Ascending aorta (tissue), 2 donors: ENCODE measurements around the gene ADGRV1. TPM values are rescaled to one million over a fixed set of nuclear protein-coding genes. Genes with fewer than 3 reads are reported as not detected.

Experiments used
- DNase-seq, 2 donors: peaks; one replicate each; pipeline ENCODE4 v3.0.0-alpha.2; 2019; ENCODE audit warnings: low spot score in 2 of 2
- H3K27ac ChIP-seq, 2 donors: fragments of 200-600 bp; sonication (generic); one replicate each; pipeline ENCODE4 v1.5.1; 2016 to 2017; ENCODE audit warnings: mild to moderate bottlenecking in 1 of 2
- H3K27me3 ChIP-seq: fragments of 200-600 bp; sonication (generic); one replicate; pipeline ENCODE4 v1.5.1; 2017
- H3K36me3 ChIP-seq, 2 donors: fragments of 200-600 bp; sonication (generic); one replicate each; pipeline ENCODE4 v1.5.1; 2016
- H3K4me1 ChIP-seq, 2 donors: fragments of 200-600 bp; sonication (generic); one replicate each; pipeline ENCODE4 v1.5.1; 2016 to 2017; ENCODE audit warnings: mild to moderate bottlenecking in 1 of 2
- H3K4me3 ChIP-seq, 2 donors: fragments of 200-600 bp; sonication (generic); one replicate each; pipeline ENCODE4 v1.5.1; 2016 to 2017; ENCODE audit warnings: mild to moderate bottlenecking in 1 of 2
- H3K9me3 ChIP-seq, 2 donors: fragments of 200-600 bp; sonication (generic); one replicate each; pipeline ENCODE4 v1.5.1; 2016
- intact Hi-C: fragments of 100-400 bp; cut with DNase I; formaldehyde crosslinking; loops from one replicate; pipeline ENCODE4 v1.15.1; 2023
- total RNA-seq: library from RNA; depleted of rRNA; stranded (reverse); fragments of >200 nt; gene quantifications from one replicate; pipeline ENCODE4 v1.1.0, GENCODE V29; 2016
- TF ChIP-seq, protein P1 (sequence below), 3 experiments: fragments of 200-600 bp in 2 of 3; fragments of 450-650 bp in 1 of 3; sonication (generic) in 2 of 3; IDR thresholded peaks; one replicate each; pipeline ENCODE4 v1.5.1; 2016 to 2019; ENCODE audit warnings: antibody characterized with exemption in 3 of 3, mild to moderate bottlenecking in 1 of 3, moderate library complexity in 1 of 3

The ADGRV1 gene
- total RNA-seq, 1 donor from 2014 or later: 6.9 TPM

DNA sequence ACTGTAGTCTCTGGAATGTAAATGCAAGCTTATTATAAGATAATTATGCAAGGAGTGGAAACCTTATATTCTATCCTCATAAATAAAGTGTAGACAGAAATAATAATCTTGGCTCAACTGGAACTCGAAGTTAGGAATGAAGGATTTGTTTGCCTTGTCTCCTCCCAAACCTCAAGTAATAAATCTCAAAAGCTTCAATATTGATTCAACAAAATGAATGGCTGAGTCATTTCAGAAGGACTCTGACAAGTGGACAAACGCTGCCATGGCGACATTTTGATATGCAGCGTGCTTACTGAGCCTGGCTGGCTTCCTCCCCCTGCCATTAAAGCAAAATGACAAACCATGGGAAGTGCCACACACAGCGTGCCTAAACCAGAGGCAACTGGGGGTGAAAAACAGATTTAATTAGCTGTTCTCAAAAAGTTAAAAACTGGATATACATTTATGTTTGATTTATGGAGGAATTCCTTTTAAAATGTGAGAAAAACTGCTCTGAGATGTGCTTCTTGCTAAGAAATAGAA lies 10.5 kb upstream of the ADGRV1 start:
- no peaks in the 10 kb centered on the region for H3K9me3 ChIP-seq
- no peak overlapping the region for H3K4me3 ChIP-seq
- DNase-seq: no peak
- H3K27ac ChIP-seq: no peak overlapping the region
- H3K4me1 ChIP-seq: no peaks in the 10 kb centered on the region
- TF ChIP-seq, protein P1, sequence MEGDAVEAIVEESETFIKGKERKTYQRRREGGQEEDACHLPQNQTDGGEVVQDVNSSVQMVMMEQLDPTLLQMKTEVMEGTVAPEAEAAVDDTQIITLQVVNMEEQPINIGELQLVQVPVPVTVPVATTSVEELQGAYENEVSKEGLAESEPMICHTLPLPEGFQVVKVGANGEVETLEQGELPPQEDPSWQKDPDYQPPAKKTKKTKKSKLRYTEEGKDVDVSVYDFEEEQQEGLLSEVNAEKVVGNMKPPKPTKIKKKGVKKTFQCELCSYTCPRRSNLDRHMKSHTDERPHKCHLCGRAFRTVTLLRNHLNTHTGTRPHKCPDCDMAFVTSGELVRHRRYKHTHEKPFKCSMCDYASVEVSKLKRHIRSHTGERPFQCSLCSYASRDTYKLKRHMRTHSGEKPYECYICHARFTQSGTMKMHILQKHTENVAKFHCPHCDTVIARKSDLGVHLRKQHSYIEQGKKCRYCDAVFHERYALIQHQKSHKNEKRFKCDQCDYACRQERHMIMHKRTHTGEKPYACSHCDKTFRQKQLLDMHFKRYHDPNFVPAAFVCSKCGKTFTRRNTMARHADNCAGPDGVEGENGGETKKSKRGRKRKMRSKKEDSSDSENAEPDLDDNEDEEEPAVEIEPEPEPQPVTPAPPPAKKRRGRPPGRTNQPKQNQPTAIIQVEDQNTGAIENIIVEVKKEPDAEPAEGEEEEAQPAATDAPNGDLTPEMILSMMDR (IDR thresholded peaks at IDR 0.05): no peak
- no peaks in the 10 kb centered on the region for H3K36me3 ChIP-seq
- intact Hi-C loops: no loop called here
- H3K27me3 ChIP-seq: no peaks in the 10 kb centered on the region

DNA sequence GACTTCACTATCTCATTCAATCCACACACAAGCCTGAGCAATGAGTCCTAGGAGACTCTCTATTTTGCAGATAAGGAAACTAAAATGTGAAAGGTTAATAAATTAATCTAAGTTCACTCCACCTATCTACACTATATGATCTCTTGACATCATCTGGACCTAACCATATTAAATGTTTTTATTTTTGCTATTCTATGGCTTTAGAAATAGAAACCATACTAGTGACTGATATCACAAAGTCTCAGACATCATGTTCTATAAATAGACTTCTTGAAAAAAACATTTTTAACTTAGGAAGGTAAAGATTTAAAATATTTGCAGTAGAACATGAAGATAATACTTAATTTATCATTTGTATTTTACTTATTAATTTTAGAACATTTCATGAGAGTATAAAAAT lies 9.4 kb upstream of the ADGRV1 start:
- no peaks in the 10 kb centered on the region for H3K9me3 ChIP-seq
- no peak for DNase-seq
- H3K4me1 ChIP-seq: no peaks in the 10 kb centered on the region
- H3K36me3 ChIP-seq: no peaks in the 10 kb centered on the region
- H3K27ac ChIP-seq: no peak overlapping the region
- intact Hi-C loops: no loop called here
- H3K27me3 ChIP-seq: no peaks in the 10 kb centered on the region
- TF ChIP-seq, protein P1 (IDR thresholded peaks at IDR 0.05): no peak
- no peak overlapping the region for H3K4me3 ChIP-seq

DNA sequence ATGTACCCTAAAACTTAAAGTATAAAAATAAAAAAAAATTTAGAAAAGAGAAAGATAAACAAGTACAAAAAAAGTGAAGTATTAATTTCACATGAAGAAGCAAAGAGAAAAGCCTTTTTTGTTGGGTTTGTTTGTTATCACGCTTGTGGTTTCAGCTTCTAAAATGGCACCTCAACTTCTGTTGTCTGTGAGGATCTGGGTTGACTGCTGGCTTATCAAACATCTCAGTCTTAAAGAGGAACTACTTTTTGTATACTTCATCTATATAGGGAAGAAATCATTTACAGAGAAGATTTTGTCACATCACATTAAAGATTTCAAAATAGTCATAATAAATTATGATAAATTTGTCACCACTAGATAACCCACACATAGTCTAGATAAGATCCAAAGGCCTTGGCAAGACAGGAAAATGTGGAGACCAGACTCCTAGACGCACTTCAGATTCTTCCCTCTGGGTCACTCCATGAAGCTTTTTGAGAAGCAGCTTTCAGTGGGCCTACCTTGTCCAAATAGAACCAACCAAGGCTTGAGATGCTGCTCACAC lies 8.8 kb upstream of the ADGRV1 start:
- no peaks in the 10 kb centered on the region for H3K27me3 ChIP-seq
- TF ChIP-seq, protein P1 (IDR thresholded peaks at IDR 0.05): no peak
- intact Hi-C loops: no loop called here
- H3K4me3 ChIP-seq: no peak overlapping the region
- no peaks in the 10 kb centered on the region for H3K36me3 ChIP-seq
- no peak overlapping the region for H3K27ac ChIP-seq
- H3K9me3 ChIP-seq: no peaks in the 10 kb centered on the region
- DNase-seq: no peak
- H3K4me1 ChIP-seq: no peaks in the 10 kb centered on the region

DNA sequence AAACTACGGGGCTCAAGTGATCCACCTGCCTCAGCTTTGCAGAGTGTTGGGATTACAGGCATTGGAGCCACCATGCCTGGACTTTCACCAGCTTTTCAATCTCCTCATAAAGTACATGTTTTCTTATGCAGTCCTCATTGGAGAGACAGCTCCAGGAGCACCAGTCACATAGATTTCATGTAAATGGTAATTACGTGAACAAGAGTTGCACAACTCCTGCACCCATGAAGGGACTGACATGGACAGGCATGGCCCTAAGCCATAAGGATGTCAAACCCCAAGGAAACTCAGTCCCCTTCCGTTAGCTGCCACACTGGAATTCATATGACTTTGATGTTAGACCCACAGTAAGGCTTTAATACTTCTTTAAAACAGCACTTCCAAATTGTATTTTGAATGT lies 7.6 kb upstream of the ADGRV1 start:
- DNase-seq: no peak
- intact Hi-C loops: no loop called here
- Histone ChIP-seq H3K4me1 (no peaks in the 10 kb centered on the region), H3K36me3 (no peaks in the 10 kb centered on the region), H3K9me3 (no peaks in the 10 kb centered on the region), H3K27me3 (no peaks in the 10 kb centered on the region), H3K4me3 (no peak overlapping the region), H3K27ac (no peak overlapping the region)
- TF ChIP-seq, protein P1 (IDR thresholded peaks at IDR 0.05): no peak

DNA sequence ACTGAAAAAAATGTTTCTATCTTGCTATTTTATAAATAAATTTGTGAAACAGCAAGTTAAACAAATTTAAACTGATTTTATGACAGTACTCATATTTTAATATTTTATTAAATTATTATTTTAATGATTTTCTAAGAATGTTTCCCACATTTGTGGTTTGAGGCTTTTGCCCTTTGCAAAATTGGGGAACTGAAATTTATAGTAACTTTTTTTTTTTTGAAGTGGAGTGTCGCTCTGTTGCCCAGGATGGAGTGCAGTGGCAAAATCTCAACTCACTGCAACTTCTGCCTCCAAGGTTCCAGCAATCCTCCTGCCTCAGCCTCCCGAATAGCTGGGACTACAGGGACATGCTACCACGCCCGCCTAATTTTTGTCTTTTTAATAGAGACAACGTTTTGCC lies 7.2 kb upstream of the ADGRV1 start:
- H3K36me3 ChIP-seq: no peaks in the 10 kb centered on the region
- H3K4me3 ChIP-seq: no peak overlapping the region
- TF ChIP-seq, protein P1 (IDR thresholded peaks at IDR 0.05): no peak
- no peaks in the 10 kb centered on the region for H3K4me1 ChIP-seq
- no peaks in the 10 kb centered on the region for H3K9me3 ChIP-seq
- intact Hi-C loops: no loop called here
- DNase-seq: no peak
- H3K27me3 ChIP-seq: no peaks in the 10 kb centered on the region
- H3K27ac ChIP-seq: no peak overlapping the region

DNA sequence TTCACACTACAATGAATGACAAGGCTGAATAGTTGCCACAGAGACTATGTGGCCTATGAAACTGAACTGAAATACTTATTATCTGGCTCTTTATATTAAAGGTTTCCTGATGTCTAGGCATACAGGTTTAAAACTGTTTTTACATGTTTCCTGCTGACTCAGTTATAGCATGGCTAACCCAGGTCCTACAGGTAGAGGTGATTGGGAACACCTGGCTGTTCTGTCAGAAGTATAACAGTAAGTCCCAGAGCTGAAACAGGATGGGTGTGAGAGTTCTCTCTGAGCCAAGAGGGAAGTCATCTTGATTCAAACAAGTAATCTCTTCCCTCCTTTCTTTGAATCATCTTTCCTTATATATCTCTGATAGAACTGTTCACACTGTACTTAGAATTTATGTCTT lies 4.9 kb upstream of the ADGRV1 start:
- Histone ChIP-seq H3K9me3 (no peaks in the 10 kb centered on the region), H3K36me3 (no peaks in the 10 kb centered on the region), H3K27ac (no peak overlapping the region), H3K4me1 (peaks cover 0 to 5% of the 10 kb centered on the region in 2 donors), H3K4me3 (no peak overlapping the region), H3K27me3 (no peaks in the 10 kb centered on the region)
- TF ChIP-seq, protein P1 (IDR thresholded peaks at IDR 0.05): no peak
- intact Hi-C loops: no loop called here
- no peak for DNase-seq
